HG02943 (cell line): ENCODE data around the gene CD300C.
"Not testable (repeated sequence)": the region's sequence is repeated elsewhere in the genome, so short reads cannot be mapped to it uniquely, and the experiment has no call there.

Experiments used
- ATAC-seq: cut with Tn5 transposase; IDR thresholded peaks from one replicate; pipeline ENCODE4 v1.9.1; 2021; ENCODE audit warnings: mild to moderate bottlenecking, low read depth, moderate library complexity; ENCODE audit not compliant: unreplicated experiment

The CD300C gene

GRCh38 chr17:74545843-74546230 is at the start of gene CD300C:
CD300C (minus strand) TSS chr17:74546115; CDS start chr17:74545782, 333 bp downstream.
- no peak for ATAC-seq

- no peak for ATAC-seq
These were observed 49.3 kb upstream of the CD300C start for GRCh38 chr17:74595037-74595750.

GRCh38 chr17:74592087-74592990 is 46.4 kb upstream of the CD300C start, which contains the start of gene CD300LD:
CD300LD (minus strand) TSS chr17:74592283; CDS start chr17:74592202, 81 bp downstream.
- no peak for ATAC-seq

- ATAC-seq = no peak
These were observed 45.6 kb upstream of the CD300C start for GRCh38 chr17:74591503-74591902.

- ATAC-seq = no peak
These were observed 39.8 kb upstream of the CD300C start for GRCh38 chr17:74585711-74586110.

GRCh38 chr17:74584292-74585060 is 38.6 kb upstream of the CD300C start:
- no peak for ATAC-seq

- no peak for ATAC-seq
These were observed 36.7 kb upstream of the CD300C start for GRCh38 chr17:74582633-74583032.

- ATAC-seq = no peak
These were observed 34.0 kb upstream of the CD300C start for GRCh38 chr17:74579900-74580299.

- ATAC-seq = no peak
These were observed 33.1 kb upstream of the CD300C start for GRCh38 chr17:74578979-74579378.

- ATAC-seq = no peak
These were observed 28.7 kb upstream of the CD300C start for GRCh38 chr17:74574489-74575142.

GRCh38 chr17:74573635-74574034 is 27.7 kb upstream of the CD300C start:
- not testable (repeated sequence) for ATAC-seq

- ATAC-seq = no peak
These were observed 27.3 kb upstream of the CD300C start for GRCh38 chr17:74573169-74573568.

- ATAC-seq = no peak
These were observed 25.8 kb upstream of the CD300C start for GRCh38 chr17:74571621-74572270.

- ATAC-seq = no peak
These were observed 23.4 kb upstream of the CD300C start for GRCh38 chr17:74569020-74570003.

- no peak for ATAC-seq
These were observed 22.4 kb upstream of the CD300C start for GRCh38 chr17:74568106-74568873.

GRCh38 chr17:74567397-74567796 is 21.5 kb upstream of the CD300C start, which contains the start of gene CD300H:
CD300H (minus strand) TSS chr17:74567509.
- no peak for ATAC-seq

GRCh38 chr17:74566132-74566753 is 20.3 kb upstream of the CD300C start:
- ATAC-seq = no peak
